ENCODE measurements around the gene RPS18.
A peak's percentile ranks its signal among the peaks of the same experiment; 100 is the strongest.

Gene RPS18

DNA sequence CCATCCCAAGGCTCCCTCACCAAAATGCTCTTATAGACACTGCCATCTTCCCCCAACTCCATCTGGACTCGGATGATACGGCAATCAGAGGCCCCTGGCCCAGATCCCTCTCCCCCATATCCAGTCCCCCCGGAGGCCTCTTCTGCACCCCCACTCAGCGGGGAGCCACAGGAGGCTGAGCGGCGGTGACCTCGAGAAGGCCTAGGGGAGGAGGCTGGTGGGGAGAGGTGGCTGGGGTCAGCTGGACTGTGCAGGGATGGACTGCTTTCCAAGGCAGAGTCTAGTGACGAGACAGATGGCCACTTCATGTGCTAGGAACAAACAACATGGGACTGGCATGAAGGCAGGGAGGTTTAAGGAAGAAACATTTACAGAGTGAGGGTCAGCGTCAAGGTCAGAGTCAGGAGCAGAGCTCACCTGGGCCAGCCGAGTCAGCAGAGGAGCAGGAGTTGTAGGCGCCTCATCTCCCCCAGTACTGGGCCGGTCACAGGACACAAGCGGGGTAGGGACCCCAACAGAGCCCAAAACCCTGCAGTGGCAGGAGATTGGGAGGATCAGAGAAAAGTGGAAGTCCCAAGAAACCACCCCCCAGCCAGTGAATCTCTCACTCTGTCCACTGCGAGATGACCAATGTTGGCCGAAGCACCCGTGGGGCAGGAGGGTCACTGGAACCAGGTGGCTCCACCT lies 21.3 kb downstream of the RPS18 start:
- no peak for DNase-seq (ENCODE audit: extremely low read depth, low read depth)
- H3K4me3 ChIP-seq (replicated peaks; ENCODE audit: low read depth, low read length): no peak overlapping the region
- TF ChIP-seq, protein P1, sequence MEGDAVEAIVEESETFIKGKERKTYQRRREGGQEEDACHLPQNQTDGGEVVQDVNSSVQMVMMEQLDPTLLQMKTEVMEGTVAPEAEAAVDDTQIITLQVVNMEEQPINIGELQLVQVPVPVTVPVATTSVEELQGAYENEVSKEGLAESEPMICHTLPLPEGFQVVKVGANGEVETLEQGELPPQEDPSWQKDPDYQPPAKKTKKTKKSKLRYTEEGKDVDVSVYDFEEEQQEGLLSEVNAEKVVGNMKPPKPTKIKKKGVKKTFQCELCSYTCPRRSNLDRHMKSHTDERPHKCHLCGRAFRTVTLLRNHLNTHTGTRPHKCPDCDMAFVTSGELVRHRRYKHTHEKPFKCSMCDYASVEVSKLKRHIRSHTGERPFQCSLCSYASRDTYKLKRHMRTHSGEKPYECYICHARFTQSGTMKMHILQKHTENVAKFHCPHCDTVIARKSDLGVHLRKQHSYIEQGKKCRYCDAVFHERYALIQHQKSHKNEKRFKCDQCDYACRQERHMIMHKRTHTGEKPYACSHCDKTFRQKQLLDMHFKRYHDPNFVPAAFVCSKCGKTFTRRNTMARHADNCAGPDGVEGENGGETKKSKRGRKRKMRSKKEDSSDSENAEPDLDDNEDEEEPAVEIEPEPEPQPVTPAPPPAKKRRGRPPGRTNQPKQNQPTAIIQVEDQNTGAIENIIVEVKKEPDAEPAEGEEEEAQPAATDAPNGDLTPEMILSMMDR (IDR thresholded peaks at IDR 0.05; ENCODE audit: low read depth, low read length, missing control alignments): no peak

DNA sequence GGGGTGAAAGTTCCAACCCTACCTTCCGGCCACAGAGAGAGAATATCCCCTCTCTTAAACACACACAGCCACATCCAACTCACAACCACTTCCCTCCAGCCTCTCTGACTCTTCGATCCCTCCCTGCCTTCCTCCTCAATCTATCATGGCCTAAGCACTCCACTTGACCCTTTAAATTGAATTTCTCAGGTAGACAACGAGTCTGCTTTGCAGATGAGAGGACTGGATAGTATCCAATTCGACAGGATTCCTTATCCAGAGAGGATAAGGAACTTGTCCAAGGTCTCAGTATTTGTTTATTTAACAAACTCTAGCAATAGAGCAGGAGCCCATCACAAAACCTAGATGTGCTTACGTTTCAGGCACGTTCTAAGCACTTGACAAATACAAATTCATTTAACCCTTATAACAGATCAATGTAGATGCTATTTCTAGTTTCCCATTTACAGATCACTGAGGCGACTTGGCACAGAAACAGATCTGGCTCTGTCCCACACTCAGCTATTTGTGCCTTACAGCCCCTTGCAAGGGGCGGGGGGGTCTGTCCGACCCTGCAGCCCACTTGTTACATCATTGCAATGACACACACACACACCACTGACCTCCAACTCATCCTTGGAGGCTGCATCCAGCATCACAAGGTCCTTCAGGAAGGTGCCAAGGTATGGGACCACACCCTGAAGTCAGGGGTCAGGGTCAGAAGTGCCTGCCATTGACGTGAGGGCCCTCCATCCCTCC lies 22.4 kb downstream of the RPS18 start:
- no peak for DNase-seq (ENCODE audit: extremely low read depth, low read depth)
- H3K4me3 ChIP-seq (replicated peaks; ENCODE audit: low read depth, low read length): no peak overlapping the region
- TF ChIP-seq, protein P1 (IDR thresholded peaks at IDR 0.05; ENCODE audit: low read depth, low read length, missing control alignments): no peak

DNA sequence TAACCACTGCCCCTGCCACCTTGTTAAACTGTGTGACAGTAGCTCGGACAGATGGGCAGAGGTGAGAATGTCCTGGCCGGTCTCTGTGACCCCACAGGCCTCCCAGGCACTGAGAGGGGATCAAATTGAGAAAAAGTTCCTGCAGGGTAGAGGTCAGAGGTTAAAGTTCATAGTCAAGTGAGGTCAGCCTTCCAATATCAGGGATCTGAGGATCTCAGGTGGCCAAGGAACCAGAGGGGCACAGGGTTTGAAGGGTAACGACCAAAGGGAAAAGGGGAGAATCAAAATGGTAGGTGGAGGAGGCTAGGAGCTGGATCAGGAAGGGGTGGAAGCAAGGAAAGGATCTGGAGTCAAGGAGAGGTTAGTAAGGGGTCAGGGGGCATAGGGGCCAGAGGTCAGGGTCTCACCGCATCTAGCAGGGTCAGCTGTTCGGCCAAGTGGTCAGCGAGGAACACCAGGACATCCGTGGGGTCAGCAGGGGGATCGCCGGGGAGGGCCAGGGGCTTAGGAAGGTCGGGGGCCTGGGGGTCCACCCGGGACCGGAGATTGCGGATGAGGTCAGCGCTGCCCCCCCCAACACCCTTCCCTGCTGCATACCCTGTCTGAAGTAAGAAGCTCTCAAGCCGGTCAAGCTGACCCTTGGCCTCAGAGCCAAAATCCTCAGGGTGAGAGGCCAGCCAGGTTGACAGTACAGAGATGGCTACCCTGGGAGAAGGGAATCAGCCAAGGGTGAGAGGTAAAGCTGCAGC lies 23.9 kb downstream of the RPS18 start:
- TF ChIP-seq, protein P1 (IDR thresholded peaks at IDR 0.05; ENCODE audit: low read depth, low read length, missing control alignments): no peak
- no peak for DNase-seq (ENCODE audit: extremely low read depth, low read depth)
- no peak overlapping the region for H3K4me3 ChIP-seq (replicated peaks; ENCODE audit: low read depth, low read length)

DNA sequence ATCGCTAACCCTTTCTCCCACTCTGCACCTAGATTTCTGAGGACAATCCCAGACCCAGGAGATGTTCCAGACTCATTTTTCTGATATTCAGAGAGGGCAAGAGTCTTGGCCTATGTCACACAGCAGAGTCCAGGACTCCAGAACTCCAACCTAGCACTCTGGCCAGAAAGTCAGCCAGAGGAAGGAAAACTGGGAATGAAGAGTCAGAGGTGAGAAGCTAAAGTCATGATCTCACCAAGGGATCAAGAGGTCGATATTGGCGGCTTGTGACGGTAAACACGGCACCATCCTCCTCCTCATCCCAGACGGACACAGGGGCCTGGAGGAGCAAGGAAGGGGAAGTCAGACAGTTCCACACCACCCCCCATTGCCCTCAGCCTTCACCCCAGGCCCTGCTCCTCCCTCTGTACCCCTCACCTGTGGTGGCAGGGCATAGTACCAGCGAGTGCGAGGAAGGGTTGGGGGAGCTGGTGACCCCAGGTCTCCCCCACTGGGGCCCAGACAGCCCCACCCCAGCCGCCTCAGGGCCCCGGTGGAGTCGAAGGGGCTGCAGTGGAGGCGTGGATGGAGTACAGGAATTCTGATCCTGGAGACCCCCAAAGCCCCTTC lies 25.0 kb downstream of the RPS18 start:
- TF ChIP-seq, protein P1 (IDR thresholded peaks at IDR 0.05; ENCODE audit: low read depth, low read length, missing control alignments): no peak
- peak overlapping the region; percentile 76 for H3K4me3 ChIP-seq (replicated peaks; ENCODE audit: low read depth, low read length)
- DNase-seq (ENCODE audit: extremely low read depth, low read depth): no peak

DNA sequence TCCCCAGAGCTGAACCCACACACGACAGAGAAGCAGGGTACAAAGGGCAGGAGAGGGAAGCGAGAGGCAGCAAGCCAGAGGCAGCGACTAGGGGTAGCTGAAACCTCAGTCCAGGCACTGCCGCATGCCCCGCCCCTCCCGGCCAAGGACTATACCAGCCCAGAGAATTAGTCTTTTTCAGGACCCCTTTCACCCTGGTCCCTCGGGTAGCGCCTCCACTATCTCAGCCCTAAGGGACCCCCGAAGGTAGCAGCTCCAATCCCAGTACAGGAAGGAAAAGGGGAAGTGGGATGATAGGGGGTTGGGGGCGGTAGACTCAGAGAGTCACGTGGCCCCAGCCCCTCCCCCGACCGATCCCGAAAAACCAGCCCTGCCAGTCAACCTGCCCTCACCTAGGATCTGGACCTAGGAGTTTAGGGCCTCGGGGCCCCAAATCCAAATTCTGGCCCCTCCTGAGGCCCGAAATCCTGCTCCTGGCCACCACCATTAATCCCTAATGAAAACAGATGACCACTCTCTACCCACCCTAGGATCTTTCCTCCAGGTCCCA lies 25.6 kb downstream of the RPS18 start:
- peak overlapping the region; percentile 76 for H3K4me3 ChIP-seq (replicated peaks; ENCODE audit: low read depth, low read length)
- TF ChIP-seq, protein P1 (IDR thresholded peaks at IDR 0.05; ENCODE audit: low read depth, low read length, missing control alignments): no peak
- no peak for DNase-seq (ENCODE audit: extremely low read depth, low read depth)
